ENCODE results near the gene ARHGEF1.

The ARHGEF1 gene

DNA sequence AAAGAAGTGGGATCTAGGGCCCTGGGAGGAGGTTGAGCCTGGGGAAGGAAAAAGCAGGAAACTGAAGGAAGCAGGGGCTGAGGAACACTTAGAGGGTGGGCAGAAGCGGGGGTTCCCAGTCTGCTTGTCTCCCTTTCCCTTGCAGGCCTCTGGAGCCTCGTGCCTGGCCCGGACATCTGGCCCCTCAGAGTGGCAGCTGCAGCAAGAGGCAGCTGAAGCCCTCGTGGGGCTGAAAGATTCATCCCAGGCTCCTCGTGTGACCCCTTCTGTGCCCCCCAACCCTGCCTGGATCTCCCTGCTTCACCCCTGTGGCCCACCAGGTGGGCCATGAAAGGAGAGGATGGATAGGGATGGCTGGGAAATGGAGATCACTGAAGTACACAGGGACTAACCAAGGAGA is 32.6 kb upstream of the ARHGEF1 start:
- 84% methylated on average over 5 of the region's 5 CpGs for WGBS
- Histone ChIP-seq H3K9me3 (ENCODE audit: insufficient read depth, low read depth, low read length) (no peaks in the 10 kb centered on the region), H3K4me1 (ENCODE audit: insufficient read depth, low read length) (no peaks in the 10 kb centered on the region), H3K36me3 (ENCODE audit: insufficient read depth, low read length) (no peaks in the 10 kb centered on the region), H3K4me3 (ENCODE audit: low read length) (no peak overlapping the region), H3K27me3 (ENCODE audit: insufficient read depth, low read length) (0 out of 2 replicates have a peak, but pooled peaks cover 14% of the 10 kb centered on the region), H3K27ac (ENCODE audit: low read depth, low read length) (no peak overlapping the region), H3K9ac (ENCODE audit: low read depth, low read length) (no peak overlapping the region)

DNA sequence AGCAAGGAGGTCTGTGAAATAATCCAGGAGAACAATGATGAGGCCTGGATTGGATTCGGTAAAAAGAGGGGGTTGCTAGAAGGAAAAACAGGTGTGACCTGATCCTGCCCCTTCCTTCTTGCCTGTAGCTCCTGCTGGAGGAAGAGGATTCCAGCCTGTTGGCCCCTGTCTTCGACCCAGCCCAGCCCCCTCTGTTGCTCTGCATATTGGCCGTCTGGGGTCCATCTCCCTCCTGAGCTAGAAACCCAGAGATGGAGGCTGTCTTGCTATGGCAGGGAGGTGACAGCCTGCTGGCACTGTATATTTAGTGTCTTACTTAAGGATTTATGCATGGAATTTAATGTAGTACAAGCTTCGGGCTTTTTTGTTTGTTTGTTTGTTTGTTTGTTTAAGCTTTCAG is 31.5 kb upstream of the ARHGEF1 start:
- no peaks in the 10 kb centered on the region for H3K36me3 ChIP-seq (ENCODE audit: insufficient read depth, low read length)
- H3K9ac ChIP-seq (ENCODE audit: low read depth, low read length) = no peak overlapping the region
- no peaks in the 10 kb centered on the region for H3K9me3 ChIP-seq (ENCODE audit: insufficient read depth, low read depth, low read length)
- no peak overlapping the region for H3K4me3 ChIP-seq (ENCODE audit: low read length)
- 58% methylated on average over 4 of the region's 4 CpGs for WGBS
- H3K4me1 ChIP-seq (ENCODE audit: insufficient read depth, low read length) = no peaks in the 10 kb centered on the region
- H3K27me3 ChIP-seq (ENCODE audit: insufficient read depth, low read length) = 0 out of 2 replicates have a peak, but pooled peaks cover 14% of the 10 kb centered on the region
- H3K27ac ChIP-seq (ENCODE audit: low read depth, low read length) = no peak overlapping the region

DNA sequence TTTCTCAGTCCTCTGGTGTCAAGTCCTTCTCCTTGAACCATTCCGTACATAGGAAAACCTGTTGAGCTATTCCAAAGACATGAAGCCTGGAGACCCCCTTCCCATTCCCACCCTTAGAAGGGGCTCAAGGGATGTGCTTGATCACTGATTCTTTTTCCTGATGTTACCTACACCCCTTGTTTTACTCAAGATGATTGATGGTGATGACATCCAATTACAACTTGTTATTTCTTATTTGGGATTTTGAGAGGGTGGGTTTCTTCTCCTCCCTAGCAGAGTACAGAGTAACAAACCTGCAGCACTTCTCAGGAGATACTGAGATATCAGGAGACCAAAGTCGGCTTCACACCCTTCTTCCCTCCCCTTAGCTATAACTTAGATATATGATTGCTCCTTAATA is 29.6 kb upstream of the ARHGEF1 start:
- H3K4me3 ChIP-seq (ENCODE audit: low read length) = no peak overlapping the region
- H3K9me3 ChIP-seq (ENCODE audit: insufficient read depth, low read depth, low read length) = no peaks in the 10 kb centered on the region
- H3K27ac ChIP-seq (ENCODE audit: low read depth, low read length) = no peak overlapping the region
- 70% methylated on average over 2 of the region's 2 CpGs for WGBS
- H3K9ac ChIP-seq (ENCODE audit: low read depth, low read length) = no peak overlapping the region
- no peaks in the 10 kb centered on the region for H3K4me1 ChIP-seq (ENCODE audit: insufficient read depth, low read length)
- no peaks in the 10 kb centered on the region for H3K36me3 ChIP-seq (ENCODE audit: insufficient read depth, low read length)
- H3K27me3 ChIP-seq (ENCODE audit: insufficient read depth, low read length) = 0 out of 2 replicates have a peak, but pooled peaks cover 14% of the 10 kb centered on the region

DNA sequence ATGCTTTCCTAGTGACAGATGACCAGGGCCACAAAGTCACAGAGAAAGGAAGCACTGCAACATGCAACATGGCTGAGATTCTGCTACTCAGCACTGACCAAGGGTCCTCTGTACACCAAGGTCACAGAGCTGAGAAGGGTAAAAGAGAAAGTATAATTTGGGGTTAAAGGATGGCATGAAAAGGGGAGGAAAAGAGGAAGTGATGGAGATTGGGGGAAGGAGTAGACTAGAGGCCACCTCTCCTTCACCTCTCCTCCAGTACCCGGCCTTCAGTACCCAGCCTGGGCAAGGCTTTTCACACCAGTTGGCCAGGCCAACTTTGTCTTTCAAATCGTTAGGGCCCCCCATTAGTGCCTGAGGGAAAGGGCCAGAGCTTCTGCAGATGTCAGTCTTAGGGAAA is 29.2 kb upstream of the ARHGEF1 start:
- no peaks in the 10 kb centered on the region for H3K36me3 ChIP-seq (ENCODE audit: insufficient read depth, low read length)
- no peak overlapping the region for H3K4me3 ChIP-seq (ENCODE audit: low read length)
- H3K27me3 ChIP-seq (ENCODE audit: insufficient read depth, low read length) = 0 out of 2 replicates have a peak, but pooled peaks cover 14% of the 10 kb centered on the region
- H3K9ac ChIP-seq (ENCODE audit: low read depth, low read length) = no peak overlapping the region
- WGBS = 57% methylated on average over 2 of the region's 2 CpGs
- H3K9me3 ChIP-seq (ENCODE audit: insufficient read depth, low read depth, low read length) = no peaks in the 10 kb centered on the region
- H3K4me1 ChIP-seq (ENCODE audit: insufficient read depth, low read length) = peaks cover under 1% of the 10 kb centered on the region; the same call in 1 of the 2 replicates
- H3K27ac ChIP-seq (ENCODE audit: low read depth, low read length) = no peak overlapping the region

DNA sequence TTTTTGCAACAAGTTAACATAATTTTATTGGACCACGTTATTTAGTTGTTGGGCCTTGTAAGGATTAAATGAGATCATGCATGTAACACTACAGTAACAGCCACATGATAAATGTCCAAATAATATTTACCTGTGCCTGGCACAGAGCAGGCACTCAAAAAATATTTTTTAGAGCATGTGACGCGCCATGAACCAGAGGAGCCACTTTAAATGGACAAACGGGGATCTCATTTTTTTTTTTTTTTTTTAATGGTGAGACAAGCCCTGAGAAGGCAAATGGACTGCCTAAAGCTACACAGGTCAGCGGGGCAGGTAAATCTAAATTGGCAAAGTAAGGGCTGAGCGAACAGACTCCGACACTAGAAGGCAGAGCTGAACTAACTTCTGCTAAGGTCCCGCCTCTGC is 23.8 kb upstream of the ARHGEF1 start:
- 11% methylated on average over 8 of the region's 8 CpGs for WGBS
- peak overlapping the region; percentile 99 for H3K4me3 ChIP-seq (ENCODE audit: low read length)
- peaks cover 38% of the 10 kb centered on the region for H3K36me3 ChIP-seq (ENCODE audit: insufficient read depth, low read length)
- H3K9ac ChIP-seq (ENCODE audit: low read depth, low read length) = peak overlapping the region; percentile 50
- peaks cover 25% of the 10 kb centered on the region for H3K4me1 ChIP-seq (ENCODE audit: insufficient read depth, low read length)
- no peaks in the 10 kb centered on the region for H3K9me3 ChIP-seq (ENCODE audit: insufficient read depth, low read depth, low read length)
- H3K27ac ChIP-seq (ENCODE audit: low read depth, low read length) = peak overlapping the region; percentile 43; the same call in 1 of the 2 replicates
- 0 out of 2 replicates have a peak, but pooled peaks cover 4% of the 10 kb centered on the region for H3K27me3 ChIP-seq (ENCODE audit: insufficient read depth, low read length)

DNA sequence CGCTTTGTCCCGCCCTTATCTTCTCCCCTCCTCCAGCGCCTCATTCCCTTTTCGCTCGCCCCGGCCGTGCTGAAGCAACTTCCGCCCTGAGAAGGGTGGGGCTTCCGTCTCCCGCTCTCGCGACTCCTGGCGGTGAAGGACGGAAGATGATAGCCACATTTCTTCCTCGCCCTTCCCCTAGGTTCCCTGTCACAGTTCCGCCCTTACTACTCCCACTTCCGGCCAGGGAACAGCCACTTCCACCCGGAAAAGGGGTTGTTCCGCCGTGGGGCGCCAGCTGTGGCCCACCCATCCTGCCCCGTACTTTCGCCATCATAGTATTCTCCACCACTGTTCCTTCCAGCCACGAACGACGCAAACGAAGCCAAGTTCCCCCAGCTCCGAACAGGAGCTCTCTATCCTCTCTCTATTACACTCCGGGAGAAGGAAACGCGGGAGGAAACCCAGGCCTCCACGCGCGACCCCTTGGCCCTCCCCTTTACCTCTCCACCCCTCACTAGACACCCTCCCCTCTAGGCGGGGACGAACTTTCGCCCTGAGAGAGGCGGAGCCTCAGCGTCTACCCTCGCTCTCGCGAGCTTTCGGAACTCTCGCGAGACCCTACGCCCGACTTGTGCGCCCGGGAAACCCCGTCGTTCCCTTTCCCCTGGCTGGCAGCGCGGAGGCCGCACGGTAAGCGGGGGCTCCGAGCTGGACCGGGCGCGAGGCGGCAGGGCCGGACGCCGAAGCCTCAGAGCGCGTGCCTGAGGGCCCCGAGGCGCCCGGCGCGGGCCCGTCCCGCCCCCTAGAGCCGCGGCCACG is 23.2 kb upstream of the ARHGEF1 start, which contains the start of gene RPS19:
RPS19 (plus strand) TSS at position 638 of the 801 bp plus-strand sequence. CDS start 520 bp downstream, outside the sequence.
- H3K27me3 ChIP-seq (ENCODE audit: insufficient read depth, low read length) = no peaks in the 10 kb centered on the region
- H3K27ac ChIP-seq (ENCODE audit: low read depth, low read length) = peak within 1 kb of the TSS; percentile 86
- peak within 1 kb of the TSS; percentile 100 for H3K9ac ChIP-seq (ENCODE audit: low read depth, low read length)
- WGBS = under 1% methylated on average over 76 of the region's 76 CpGs
- peaks cover 44% of the 10 kb centered on the region for H3K36me3 ChIP-seq (ENCODE audit: insufficient read depth, low read length)
- no peaks in the 10 kb centered on the region for H3K9me3 ChIP-seq (ENCODE audit: insufficient read depth, low read depth, low read length)
- peak within 1 kb of the TSS; percentile 99 for H3K4me3 ChIP-seq (ENCODE audit: low read length)
- H3K4me1 ChIP-seq (ENCODE audit: insufficient read depth, low read length) = peaks cover 25% of the 10 kb centered on the region

DNA sequence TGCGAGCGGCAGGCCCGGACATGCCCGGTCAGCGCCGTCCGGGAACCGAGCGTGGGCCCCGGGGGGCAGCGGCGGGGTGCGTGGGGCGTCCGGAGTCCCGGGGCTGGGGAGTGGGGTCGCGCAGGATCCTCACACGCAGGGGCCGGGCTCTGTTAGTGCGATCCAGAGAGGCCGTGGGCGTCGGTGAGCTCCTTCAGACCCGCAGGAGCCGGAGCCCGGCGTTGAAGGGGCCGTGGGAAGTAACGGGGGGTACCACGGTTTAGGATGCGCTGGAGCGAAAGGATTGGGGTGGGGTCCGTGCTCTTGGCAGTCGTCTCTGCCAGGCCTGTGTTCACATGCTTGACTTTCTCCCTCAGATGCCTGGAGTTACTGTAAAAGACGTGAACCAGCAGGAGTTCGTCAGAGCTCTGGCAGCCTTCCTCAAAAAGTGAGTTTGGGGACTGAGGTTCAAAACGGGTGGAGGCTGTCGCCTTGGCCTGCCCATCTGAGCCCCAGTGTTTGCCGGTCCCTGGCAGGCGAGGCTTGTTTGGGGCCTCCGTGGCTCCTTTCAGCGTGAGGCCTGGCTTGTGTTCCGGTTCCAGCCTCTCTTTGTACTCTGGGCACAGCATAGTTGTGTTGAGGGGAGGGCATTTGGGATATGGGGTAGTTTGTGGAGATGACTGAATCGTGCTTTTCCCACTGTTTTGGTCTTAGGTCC is 22.4 kb upstream of the ARHGEF1 start:
- WGBS = 2% methylated on average over 45 of the region's 45 CpGs
- H3K9me3 ChIP-seq (ENCODE audit: insufficient read depth, low read depth, low read length) = no peaks in the 10 kb centered on the region
- peak overlapping the region; percentile 86 for H3K27ac ChIP-seq (ENCODE audit: low read depth, low read length)
- H3K27me3 ChIP-seq (ENCODE audit: insufficient read depth, low read length) = no peaks in the 10 kb centered on the region
- peak overlapping the region; percentile 100 for H3K9ac ChIP-seq (ENCODE audit: low read depth, low read length)
- H3K36me3 ChIP-seq (ENCODE audit: insufficient read depth, low read length) = peaks cover 51% of the 10 kb centered on the region
- H3K4me1 ChIP-seq (ENCODE audit: insufficient read depth, low read length) = peaks cover 25% of the 10 kb centered on the region
- peak overlapping the region; percentile 99 for H3K4me3 ChIP-seq (ENCODE audit: low read length)

DNA sequence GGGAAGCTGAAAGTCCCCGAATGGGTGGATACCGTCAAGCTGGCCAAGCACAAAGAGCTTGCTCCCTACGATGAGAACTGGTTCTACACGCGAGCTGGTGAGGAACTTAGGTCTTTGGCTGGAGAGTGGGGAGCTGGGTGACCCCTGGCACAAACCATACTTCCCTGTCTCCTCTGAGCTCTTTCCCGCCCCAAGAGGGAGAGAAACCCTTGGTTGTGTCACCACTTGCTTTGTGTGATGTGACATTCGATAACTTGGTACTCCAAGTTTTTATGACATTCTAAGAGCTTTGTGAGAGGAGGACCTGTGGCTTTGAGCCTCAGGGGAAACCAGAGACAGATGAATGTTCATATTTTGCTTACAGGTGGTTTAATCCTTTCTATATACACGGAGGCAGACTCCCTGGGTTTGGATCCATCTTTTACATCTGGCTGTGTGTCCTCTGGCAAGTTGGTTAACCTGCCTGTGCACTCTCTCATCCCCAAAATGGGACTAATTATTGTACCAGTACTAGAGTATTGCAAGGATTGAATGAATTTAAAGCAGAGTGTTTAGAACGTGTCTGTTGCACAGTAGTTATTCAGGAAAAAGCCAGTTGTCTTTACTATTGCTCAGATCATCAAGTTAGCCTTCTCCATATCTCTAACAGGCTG is 21.7 kb upstream of the ARHGEF1 start:
- H3K4me3 ChIP-seq (ENCODE audit: low read length) = peak overlapping the region; percentile 99
- H3K27ac ChIP-seq (ENCODE audit: low read depth, low read length) = peak overlapping the region; percentile 86
- peaks cover 55% of the 10 kb centered on the region for H3K36me3 ChIP-seq (ENCODE audit: insufficient read depth, low read length)
- WGBS = 46% methylated on average over 9 of the region's 9 CpGs
- H3K27me3 ChIP-seq (ENCODE audit: insufficient read depth, low read length) = no peaks in the 10 kb centered on the region
- peaks cover 25% of the 10 kb centered on the region for H3K4me1 ChIP-seq (ENCODE audit: insufficient read depth, low read length)
- no peaks in the 10 kb centered on the region for H3K9me3 ChIP-seq (ENCODE audit: insufficient read depth, low read depth, low read length)
- H3K9ac ChIP-seq (ENCODE audit: low read depth, low read length) = peak overlapping the region; percentile 100

DNA sequence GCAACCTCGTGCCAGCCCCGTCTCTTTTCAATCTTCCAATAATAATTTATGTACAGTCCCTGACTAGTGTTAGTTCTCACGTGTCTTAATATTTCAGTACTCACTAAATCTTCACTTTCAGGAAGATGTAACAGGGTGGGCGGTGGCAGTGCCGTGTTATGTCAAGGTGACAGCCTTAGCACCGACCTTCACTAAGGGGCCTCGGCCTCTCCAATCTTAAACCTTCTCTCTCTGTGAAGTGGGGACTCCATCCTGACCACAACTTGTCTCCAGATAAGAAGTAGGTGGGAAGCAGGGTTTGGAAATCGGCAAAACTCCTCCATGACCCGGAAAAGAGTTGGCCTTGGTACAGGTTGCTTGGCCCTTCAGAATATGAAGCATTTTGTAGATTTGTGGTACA is 21.1 kb upstream of the ARHGEF1 start:
- Histone ChIP-seq H3K4me3 (ENCODE audit: low read length) (peak overlapping the region; percentile 99), H3K27me3 (ENCODE audit: insufficient read depth, low read length) (no peaks in the 10 kb centered on the region), H3K9me3 (ENCODE audit: insufficient read depth, low read depth, low read length) (no peaks in the 10 kb centered on the region), H3K9ac (ENCODE audit: low read depth, low read length) (peak overlapping the region; percentile 100), H3K36me3 (ENCODE audit: insufficient read depth, low read length) (peaks cover 61% of the 10 kb centered on the region), H3K4me1 (ENCODE audit: insufficient read depth, low read length) (peaks cover 25% of the 10 kb centered on the region), H3K27ac (ENCODE audit: low read depth, low read length) (peak overlapping the region; percentile 86)
- WGBS = 95% methylated on average over 9 of the region's 9 CpGs

DNA sequence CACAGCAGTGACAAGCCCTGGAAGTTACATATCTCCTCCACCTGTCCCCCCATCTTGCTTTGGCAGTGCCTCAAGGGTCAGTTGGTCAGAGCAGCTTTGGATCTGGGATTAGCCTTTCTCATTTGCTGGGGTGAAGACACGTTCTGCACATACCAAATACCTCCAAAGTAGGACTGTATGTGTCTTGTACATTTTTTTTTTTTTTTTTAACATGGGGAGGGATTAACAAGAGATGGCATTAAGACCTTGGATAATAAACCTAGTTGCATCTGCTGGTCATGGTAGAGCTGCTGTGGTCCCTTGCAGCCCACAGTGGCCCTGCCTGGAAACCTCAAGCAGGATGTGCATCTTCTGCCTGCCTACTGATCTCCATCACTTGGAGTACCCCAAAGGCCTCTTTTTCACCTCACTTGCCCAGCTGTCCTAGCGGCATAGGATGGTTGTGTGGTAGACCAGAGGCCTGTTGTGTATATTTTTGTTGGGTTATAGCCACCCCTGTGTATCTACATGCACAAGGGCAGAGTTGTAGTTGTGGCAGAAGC is 20.5 kb upstream of the ARHGEF1 start:
- peak overlapping the region; percentile 99; the same call in 1 of the 2 replicates for H3K4me3 ChIP-seq (ENCODE audit: low read length)
- peak overlapping the region; percentile 100 for H3K9ac ChIP-seq (ENCODE audit: low read depth, low read length)
- WGBS = 100% methylated on average over 1 of the region's 2 CpGs
- H3K4me1 ChIP-seq (ENCODE audit: insufficient read depth, low read length) = peaks cover 25% of the 10 kb centered on the region
- peaks cover 67% of the 10 kb centered on the region for H3K36me3 ChIP-seq (ENCODE audit: insufficient read depth, low read length)
- no peaks in the 10 kb centered on the region for H3K9me3 ChIP-seq (ENCODE audit: insufficient read depth, low read depth, low read length)
- H3K27ac ChIP-seq (ENCODE audit: low read depth, low read length) = peak overlapping the region; percentile 86; the same call in 1 of the 2 replicates
- H3K27me3 ChIP-seq (ENCODE audit: insufficient read depth, low read length) = no peaks in the 10 kb centered on the region
